Astrocyte of the spinal cord (primary cell): ENCODE measurements around the gene NUP133.
"Not testable (repeated sequence)": the region's sequence is repeated elsewhere in the genome, so short reads cannot be mapped to it uniquely, and the experiment has no call there.

Source experiments
- DNase-seq: peaks from one replicate; pipeline ENCODE4 v3.0.0; 2011; ENCODE audit warnings: low read depth, low spot score
- H3K4me3 ChIP-seq: 2 replicates; pipeline ENCODE4 v1.5.1; 2011; ENCODE audit warnings: low read depth, mild to moderate bottlenecking, low read length, moderate library complexity
- in situ Hi-C: cut with HindIII; loops from 2 replicates; pipeline ENCODE4 v1.10.0; 2017; ENCODE audit warnings: low sequenced_read_pairs
- TF ChIP-seq, protein P1 (sequence below): IDR thresholded peaks from 2 replicates; pipeline ENCODE4 v1.5.1; 2012; ENCODE audit warnings: low read depth, mild to moderate bottlenecking, low read length, inconsistent platforms

The NUP133 gene

DNA sequence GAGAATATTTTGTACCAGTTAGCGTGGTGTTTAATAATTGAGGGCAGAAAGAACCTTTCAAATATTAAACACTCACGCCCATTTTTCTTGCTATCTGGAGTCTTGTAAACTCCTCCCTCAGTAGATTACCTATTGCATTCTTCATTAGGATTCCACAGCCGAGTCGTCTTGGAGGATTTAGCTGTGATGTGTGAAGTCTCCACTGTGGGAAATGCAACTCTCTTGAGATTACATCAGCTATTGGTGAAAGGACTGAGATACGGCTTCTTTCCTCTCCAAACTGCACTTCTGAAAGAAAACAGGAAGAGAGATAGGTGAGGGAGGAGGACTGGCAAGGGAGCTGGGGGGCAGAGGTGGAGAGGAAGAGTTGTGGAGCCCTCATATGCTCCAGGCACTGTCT lies 110.4 kb downstream of the NUP133 start:
- no peak for DNase-seq
- in situ Hi-C loops = no loop called here
- TF ChIP-seq, protein P1, sequence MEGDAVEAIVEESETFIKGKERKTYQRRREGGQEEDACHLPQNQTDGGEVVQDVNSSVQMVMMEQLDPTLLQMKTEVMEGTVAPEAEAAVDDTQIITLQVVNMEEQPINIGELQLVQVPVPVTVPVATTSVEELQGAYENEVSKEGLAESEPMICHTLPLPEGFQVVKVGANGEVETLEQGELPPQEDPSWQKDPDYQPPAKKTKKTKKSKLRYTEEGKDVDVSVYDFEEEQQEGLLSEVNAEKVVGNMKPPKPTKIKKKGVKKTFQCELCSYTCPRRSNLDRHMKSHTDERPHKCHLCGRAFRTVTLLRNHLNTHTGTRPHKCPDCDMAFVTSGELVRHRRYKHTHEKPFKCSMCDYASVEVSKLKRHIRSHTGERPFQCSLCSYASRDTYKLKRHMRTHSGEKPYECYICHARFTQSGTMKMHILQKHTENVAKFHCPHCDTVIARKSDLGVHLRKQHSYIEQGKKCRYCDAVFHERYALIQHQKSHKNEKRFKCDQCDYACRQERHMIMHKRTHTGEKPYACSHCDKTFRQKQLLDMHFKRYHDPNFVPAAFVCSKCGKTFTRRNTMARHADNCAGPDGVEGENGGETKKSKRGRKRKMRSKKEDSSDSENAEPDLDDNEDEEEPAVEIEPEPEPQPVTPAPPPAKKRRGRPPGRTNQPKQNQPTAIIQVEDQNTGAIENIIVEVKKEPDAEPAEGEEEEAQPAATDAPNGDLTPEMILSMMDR = no peak
- no peak overlapping the region for H3K4me3 ChIP-seq

DNA sequence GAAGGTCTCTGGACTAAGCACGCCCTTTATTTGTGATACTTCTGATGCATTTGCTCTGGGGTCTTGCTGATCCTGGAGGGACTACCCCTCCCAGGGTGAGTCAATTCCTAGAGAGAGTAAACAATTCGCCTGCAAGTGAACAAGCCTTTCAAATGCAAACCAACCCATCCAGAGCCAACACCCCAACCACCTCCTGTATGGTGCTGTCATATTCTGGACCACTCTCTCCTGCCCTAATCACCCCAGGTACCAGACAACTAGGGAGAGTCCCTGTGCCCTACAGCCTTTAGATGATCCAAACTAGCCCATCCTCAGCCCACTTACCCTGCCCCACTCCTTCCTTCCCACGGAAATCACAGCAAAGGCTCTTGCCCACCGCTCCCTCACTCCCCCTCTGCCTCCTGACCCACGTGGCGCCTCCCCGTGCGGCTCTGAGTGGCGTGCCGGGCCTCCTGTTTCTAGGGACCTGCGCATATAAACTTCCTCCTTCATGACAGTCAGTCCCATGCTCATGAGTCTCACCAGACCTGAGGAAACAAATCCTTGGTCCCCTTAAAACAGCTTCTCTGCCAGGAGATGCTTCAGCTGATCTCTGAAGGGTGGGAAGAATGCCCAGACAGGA lies 111.4 kb downstream of the NUP133 start:
- TF ChIP-seq, protein P1 = no peak
- DNase-seq = no peak
- no peak overlapping the region for H3K4me3 ChIP-seq
- in situ Hi-C loops = no loop called here

DNA sequence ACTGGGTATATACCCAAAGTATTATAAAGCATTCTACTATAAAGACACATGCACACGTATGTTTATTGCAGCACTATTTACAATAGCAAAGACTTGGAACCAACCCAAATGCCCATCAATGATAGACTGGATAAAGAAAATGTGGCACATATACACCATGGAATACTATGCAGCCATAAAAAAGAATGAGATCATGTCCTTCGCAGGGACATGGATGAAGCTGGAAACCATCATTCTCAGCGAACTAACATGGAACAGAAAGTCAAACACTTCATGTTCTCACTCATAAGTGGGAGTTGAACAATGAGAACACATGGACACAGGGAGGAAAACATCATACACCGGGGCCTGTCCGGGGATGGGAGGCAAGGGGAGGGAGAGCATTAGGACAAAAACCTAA lies 113.6 kb downstream of the NUP133 start:
- H3K4me3 ChIP-seq, in situ Hi-C loops, DNase-seq: not testable (repeated sequence)

DNA sequence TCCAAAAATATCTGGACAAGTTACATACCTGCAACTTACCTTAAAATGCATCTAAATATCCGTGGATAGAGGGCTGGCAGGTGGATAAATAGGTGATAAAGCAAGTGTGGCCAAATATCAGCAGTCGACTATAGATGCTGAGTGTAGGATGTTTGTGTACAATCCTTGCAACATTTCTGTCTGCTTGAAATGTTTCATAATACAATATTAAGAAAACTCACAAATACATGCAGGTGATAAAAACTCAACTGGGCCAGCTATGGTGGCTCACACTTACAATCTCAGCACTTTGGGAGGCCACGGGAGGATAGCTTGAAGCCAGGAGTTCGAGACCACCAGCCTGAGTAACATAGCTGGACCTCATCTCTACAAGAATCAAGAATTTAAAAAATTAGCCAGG lies 115.2 kb downstream of the NUP133 start:
- no peak overlapping the region for H3K4me3 ChIP-seq
- TF ChIP-seq, protein P1 = no peak
- in situ Hi-C loops = no loop called here
- no peak for DNase-seq
